Frontal cortex (tissue), 4 donors: ENCODE measurements around the gene SRMS. TPM values are rescaled to one million over a fixed set of nuclear protein-coding genes. Genes with fewer than 3 reads are reported as not detected.
"Not testable (repeated sequence)": the region's sequence is repeated elsewhere in the genome, so short reads cannot be mapped to it uniquely, and the experiment has no call there.

Experiments used
- DNase-seq, 2 donors: peaks; one replicate each; pipeline ENCODE4 v3.0.0; 2012; ENCODE audit warnings: low spot score in 2 of 2
- FAIRE-seq: peaks from 2 replicates; lab custom pipeline; 2012; peaks lifted over from hg19 to GRCh38; lab: Jason Lieb, UNC
- total RNA-seq: library from RNA; depleted of rRNA; stranded (reverse); fragments of >200 nt; gene quantifications from one replicate; pipeline ENCODE4 v1.2.3, GENCODE V29; 2014
- donor health status: control.
- donor health status: control.
- donor health status: control.

Gene SRMS
- total RNA-seq, 1 donor from 2014 or later, result not detected

GRCh38 chr20:63580796-63581461 lies 33.4 kb upstream of the SRMS start:
- peak in 1 of 2 donors; percentile 58 for DNase-seq
- FAIRE-seq, result no peak

GRCh38 chr20:63579017-63579694 lies 31.6 kb upstream of the SRMS start:
- FAIRE-seq, result no peak
- DNase-seq, result no peak

GRCh38 chr20:63578224-63579016 lies 30.9 kb upstream of the SRMS start:
- no peak for FAIRE-seq

GRCh38 chr20:63577317-63577894 lies 29.9 kb upstream of the SRMS start:
- FAIRE-seq (no peak), DNase-seq (no peak)

More at GRCh38 chr20:63578224-63579016, 30.9 kb upstream of the SRMS start:
- no peak for DNase-seq

- no peak for FAIRE-seq
- no peak for DNase-seq
These were observed 28.8 kb upstream of the SRMS start for GRCh38 chr20:63576311-63576710.

- FAIRE-seq (no peak), DNase-seq (no peak)
These were observed 27.5 kb upstream of the SRMS start for GRCh38 chr20:63574829-63575743.

- DNase-seq, result peak; percentile 68 to 80
- FAIRE-seq, result no peak
These were observed 26.7 kb upstream of the SRMS start, which contains the start of gene HELZ2 for GRCh38 chr20:63574156-63574828. Gene HELZ2 (minus strand): TSS chr20:63574239. CDS start chr20:63572385, 1,854 bp downstream.

- DNase-seq, result no peak
- FAIRE-seq, result no peak
These were observed 26.1 kb upstream of the SRMS start for GRCh38 chr20:63573647-63574131.

- DNase-seq (no peak), FAIRE-seq (no peak)
These were observed 25.5 kb upstream of the SRMS start for GRCh38 chr20:63572788-63573646.

GRCh38 chr20:63572071-63572787 lies 24.7 kb upstream of the SRMS start:
- DNase-seq, result no peak

GRCh38 chr20:63571087-63571478 lies 23.5 kb upstream of the SRMS start:
- not testable (repeated sequence) for FAIRE-seq, DNase-seq

More at GRCh38 chr20:63572071-63572787, 24.7 kb upstream of the SRMS start:
- no peak for FAIRE-seq

- no peak for DNase-seq
- FAIRE-seq, result no peak
These were observed 22.9 kb upstream of the SRMS start for GRCh38 chr20:63570281-63571086.

- no peak for FAIRE-seq
- no peak for DNase-seq
These were observed 21.7 kb upstream of the SRMS start for GRCh38 chr20:63568986-63569949.

- DNase-seq, result no peak
- no peak for FAIRE-seq
These were observed 20.8 kb upstream of the SRMS start for GRCh38 chr20:63568170-63568981.
